BE2C (cell line): Measurements from ENCODE around the gene ABHD4.
"Not testable (repeated sequence)": the region's sequence is repeated elsewhere in the genome, so short reads cannot be mapped to it uniquely, and the experiment has no call there.

Source experiments
- DNase-seq: peaks from one replicate; pipeline ENCODE4 v3.0.0-alpha.2; 2020
- H3K27me3 ChIP-seq: fragments of 250-450 bp; sonication (Bioruptor Pico); 2 replicates; pipeline ENCODE4 v1.5.1; 2020; ENCODE audit warnings: mild to moderate bottlenecking
- H3K36me3 ChIP-seq: fragments of 250-450 bp; sonication (Bioruptor Pico); 2 replicates; pipeline ENCODE4 v1.5.1; 2020; ENCODE audit warnings: mild to moderate bottlenecking
- H3K4me1 ChIP-seq: fragments of 250-450 bp; sonication (Bioruptor Pico); 2 replicates; pipeline ENCODE4 v1.5.1; 2020
- H3K4me3 ChIP-seq: 2 replicates; pipeline ENCODE4 v1.5.1; 2011; ENCODE audit warnings: low read depth, low read length
- H3K9me3 ChIP-seq: fragments of 250-450 bp; sonication (Bioruptor Pico); 2 replicates; pipeline ENCODE4 v1.5.1; 2020
- CTCF ChIP-seq: IDR thresholded peaks from 2 replicates; pipeline ENCODE4 v1.5.1; 2012; ENCODE audit warnings: mild to moderate bottlenecking, low read depth, low read length

The ABHD4 gene

GRCh38 chr14:22613106-22613695 is 15.1 kb downstream of the ABHD4 start:
- Histone ChIP-seq H3K36me3 (no peaks in the 10 kb centered on the region), H3K27me3 (no peaks in the 10 kb centered on the region), H3K4me3 (no peak overlapping the region), H3K9me3 (no peaks in the 10 kb centered on the region), H3K4me1 (no peaks in the 10 kb centered on the region)
- DNase-seq, result no peak
- no peak; the same call in 1 of the 2 replicates for TF ChIP-seq CTCF

GRCh38 chr14:22613736-22614239 is 15.7 kb downstream of the ABHD4 start:
- Histone ChIP-seq H3K9me3 (no peaks in the 10 kb centered on the region), H3K4me1 (no peaks in the 10 kb centered on the region)
- TF ChIP-seq CTCF, result no peak

GRCh38 chr14:22614240-22614799 is 16.2 kb downstream of the ABHD4 start:
- Histone ChIP-seq H3K4me1 (no peaks in the 10 kb centered on the region), H3K27me3 (no peaks in the 10 kb centered on the region), H3K36me3 (no peaks in the 10 kb centered on the region), H3K9me3 (no peaks in the 10 kb centered on the region), H3K4me3 (no peak overlapping the region)
- no peak for TF ChIP-seq CTCF
- DNase-seq, result no peak

More at GRCh38 chr14:22613736-22614239, 15.7 kb downstream of the ABHD4 start:
- H3K27me3 ChIP-seq, result no peaks in the 10 kb centered on the region
- H3K4me3 ChIP-seq, result no peak overlapping the region
- no peaks in the 10 kb centered on the region for H3K36me3 ChIP-seq
- no peak for DNase-seq

GRCh38 chr14:22615765-22616164 is 17.7 kb downstream of the ABHD4 start:
- H3K4me1 ChIP-seq, H3K4me3 ChIP-seq, H3K27me3 ChIP-seq, H3K36me3 ChIP-seq, DNase-seq, H3K9me3 ChIP-seq: not testable (repeated sequence)

GRCh38 chr14:22622255-22622654 is 24.2 kb downstream of the ABHD4 start:
- no peak for DNase-seq
- Histone ChIP-seq H3K36me3 (no peaks in the 10 kb centered on the region), H3K4me3 (no peak overlapping the region), H3K4me1 (no peaks in the 10 kb centered on the region), H3K27me3 (peaks cover 12% of the 10 kb centered on the region), H3K9me3 (no peaks in the 10 kb centered on the region)
- no peak for TF ChIP-seq CTCF

GRCh38 chr14:22623047-22623446 is 24.9 kb downstream of the ABHD4 start:
- Histone ChIP-seq H3K27me3 (peaks cover 19% of the 10 kb centered on the region), H3K9me3 (no peaks in the 10 kb centered on the region), H3K36me3 (no peaks in the 10 kb centered on the region), H3K4me1 (no peaks in the 10 kb centered on the region), H3K4me3 (no peak overlapping the region)
- no peak for DNase-seq
- no peak for TF ChIP-seq CTCF
